OCI-LY1 (cell line): ENCODE results near the gene CCR3.

Experiments
- CTCF ChIP-seq: fragments of 200-600 bp; sonication (generic), shearing (Covaris generic); IDR thresholded peaks from 2 replicates; pipeline ENCODE4 v1.5.1; 2017; ENCODE audit warnings: mild to moderate bottlenecking, antibody characterized with exemption, low read length, moderate library complexity, mixed read lengths
- EZH2 ChIP-seq: fragments of 200-600 bp; sonication (generic), shearing (Covaris generic); IDR thresholded peaks from 2 replicates; pipeline ENCODE4 v1.8.0; 2017; ENCODE audit warnings: borderline replicate concordance, mixed run types, mild to moderate bottlenecking, antibody characterized with exemption, low read length, moderate library complexity, mixed read lengths

GRCh38 chr3:46194868-46195553 is 47.2 kb upstream of the CCR3 start:
- TF ChIP-seq CTCF (no peak), EZH2 (no peak)
